ENCODE results near the gene MEGF11. TPM values are rescaled to one million over a fixed set of nuclear protein-coding genes. Genes with fewer than 3 reads are reported as not detected.

Gene MEGF11
- total and polyA plus RNA-seq, 8 donors: 0.05 to 0.92 (median 0.14) TPM; not detected in 4

GRCh38 chr15:65931221-65931620, 322.3 kb downstream of the MEGF11 start:
- Histone ChIP-seq H3K9me3 (no peaks in the 10 kb centered on the region), H3K27me3 (no peaks in the 10 kb centered on the region), H3K4me1 (no peaks in the 10 kb centered on the region), H3K36me3 (no peaks in the 10 kb centered on the region), H3K27ac (no peak overlapping the region), H3K4me3 (no peak overlapping the region)
- DNase-seq: no peak
- 74 to 87% (median 85%) methylated on average over 4 of the region's 4 CpGs for WGBS, 5 donors
- intact Hi-C loops (cut with DNase I; ENCODE audit: low total_unique reads): no loop called here
- TF ChIP-seq CTCF (IDR thresholded peaks at IDR 0.05) (no peak), POLR2A (IDR thresholded peaks at IDR 0.05) (no peak), POLR2AphosphoS5 (IDR thresholded peaks at IDR 0.05) (no peak), EP300 (IDR thresholded peaks at IDR 0.05) (no peak)

GRCh38 chr15:65930134-65930533, 323.4 kb downstream of the MEGF11 start:
- intact Hi-C loops (cut with DNase I; ENCODE audit: low total_unique reads): no loop called here
- H3K27ac ChIP-seq: no peak overlapping the region
- no peaks in the 10 kb centered on the region for H3K27me3 ChIP-seq
- no peaks in the 10 kb centered on the region for H3K9me3 ChIP-seq
- DNase-seq: no peak
- no peak for TF ChIP-seq CTCF (IDR thresholded peaks at IDR 0.05)
- no peaks in the 10 kb centered on the region for H3K4me1 ChIP-seq
- H3K36me3 ChIP-seq: no peaks in the 10 kb centered on the region
- H3K4me3 ChIP-seq: no peak overlapping the region
- 65 to 82% (median 72%) methylated on average over 6 of the region's 6 CpGs for WGBS, 5 donors

- no peak overlapping the region for H3K27ac ChIP-seq
- no peak for DNase-seq
- intact Hi-C loops (cut with DNase I; ENCODE audit: low total_unique reads): no loop called here
- no peaks in the 10 kb centered on the region for H3K9me3 ChIP-seq
- H3K4me3 ChIP-seq: no peak overlapping the region
- 87 to 92% (median 90%) methylated on average over 5 to 7 of the region's 7 CpGs for WGBS, 5 donors
- H3K4me1 ChIP-seq: no peaks in the 10 kb centered on the region
- no peaks in the 10 kb centered on the region for H3K36me3 ChIP-seq
- H3K27me3 ChIP-seq: no peaks in the 10 kb centered on the region
- TF ChIP-seq EP300 (IDR thresholded peaks at IDR 0.05): no peak
- no peak for TF ChIP-seq POLR2A (IDR thresholded peaks at IDR 0.05)
- no peak for TF ChIP-seq POLR2AphosphoS5 (IDR thresholded peaks at IDR 0.05)
- no peak for TF ChIP-seq CTCF (IDR thresholded peaks at IDR 0.05)
These were observed 324.0 kb downstream of the MEGF11 start for GRCh38 chr15:65929573-65929972.

GRCh38 chr15:65927545-65927944, 326.0 kb downstream of the MEGF11 start:
- TF ChIP-seq CTCF (IDR thresholded peaks at IDR 0.05): no peak
- TF ChIP-seq EP300 (IDR thresholded peaks at IDR 0.05): no peak
- TF ChIP-seq POLR2AphosphoS5 (IDR thresholded peaks at IDR 0.05): no peak
- no peak for TF ChIP-seq POLR2A (IDR thresholded peaks at IDR 0.05)
- Histone ChIP-seq H3K36me3 (no peaks in the 10 kb centered on the region), H3K4me3 (no peak overlapping the region), H3K27ac (no peak overlapping the region), H3K27me3 (no peaks in the 10 kb centered on the region), H3K4me1 (no peaks in the 10 kb centered on the region), H3K9me3 (no peaks in the 10 kb centered on the region)
- WGBS, 5 donors: 55 to 72% (median 67%) methylated on average over 2 of the region's 2 CpGs
- no peak for DNase-seq
- intact Hi-C loops (cut with DNase I; ENCODE audit: low total_unique reads): no loop called here
